Ovary (tissue), 3 donors: ENCODE data around the gene CFAP65.

Experiments
- EP300 ChIP-seq: sonication (generic); formaldehyde crosslinking; IDR thresholded peaks from one replicate; pipeline ENCODE4 v1.6.1; 2017; ENCODE audit warnings: antibody characterized with exemption
- POLR2A ChIP-seq: fragments of 450-650 bp; IDR thresholded peaks from one replicate; pipeline ENCODE4 v1.6.1; 2017; ENCODE audit warnings: antibody characterized with exemption, mild to moderate bottlenecking, moderate library complexity
- TF ChIP-seq, protein P1 (sequence below), 3 donors: fragments of 450-650 bp in 2 of 3; fragments of 200-600 bp in 1 of 3; IDR thresholded peaks; one replicate each; pipeline versions ENCODE4 v1.5.1 to v1.8.0; 2016 to 2022; ENCODE audit warnings: antibody characterized with exemption in 3 of 3, mild to moderate bottlenecking in 1 of 3
- donor health status: DM: no; HTN: no; CAD: no.

DNA sequence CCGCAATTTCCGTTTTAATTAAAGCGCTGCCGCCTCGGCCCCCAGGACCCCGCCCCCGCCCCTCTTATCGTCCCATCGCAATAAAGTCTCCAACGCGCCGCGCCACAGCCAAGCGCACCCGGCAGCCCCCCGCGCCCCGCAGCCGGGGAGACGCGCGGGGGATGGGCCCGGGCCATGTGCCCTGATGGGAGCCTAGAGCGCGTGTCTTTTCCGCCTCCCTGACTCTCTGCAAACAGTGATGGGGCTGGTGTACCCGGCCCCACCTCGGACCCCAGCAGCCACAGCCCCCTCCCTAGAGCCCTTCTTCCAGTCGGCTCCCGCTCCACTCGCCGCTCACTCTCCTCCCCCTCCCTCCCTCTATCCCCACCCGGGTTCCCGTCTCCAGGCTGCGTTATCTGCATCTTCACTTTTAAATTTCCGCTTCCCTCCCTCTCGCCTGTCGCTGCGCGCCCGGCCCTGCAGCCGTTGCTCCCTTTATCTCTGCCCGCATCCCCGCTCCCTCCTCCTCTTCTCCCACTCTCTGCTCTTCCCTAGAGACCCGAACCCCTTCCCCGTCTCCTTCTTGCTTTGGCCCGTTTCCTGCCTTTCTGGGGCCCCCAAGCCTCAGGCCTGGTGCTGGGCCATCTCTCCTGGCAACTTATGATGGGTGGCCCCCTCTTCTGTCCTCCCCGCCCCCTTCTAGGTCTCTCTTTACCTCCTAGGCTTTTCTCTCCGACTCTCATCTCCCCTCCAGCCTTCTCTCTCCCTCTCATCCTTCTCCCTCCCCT is 55.8 kb downstream of the CFAP65 start:
- TF ChIP-seq EP300 = no peak
- TF ChIP-seq, protein P1, sequence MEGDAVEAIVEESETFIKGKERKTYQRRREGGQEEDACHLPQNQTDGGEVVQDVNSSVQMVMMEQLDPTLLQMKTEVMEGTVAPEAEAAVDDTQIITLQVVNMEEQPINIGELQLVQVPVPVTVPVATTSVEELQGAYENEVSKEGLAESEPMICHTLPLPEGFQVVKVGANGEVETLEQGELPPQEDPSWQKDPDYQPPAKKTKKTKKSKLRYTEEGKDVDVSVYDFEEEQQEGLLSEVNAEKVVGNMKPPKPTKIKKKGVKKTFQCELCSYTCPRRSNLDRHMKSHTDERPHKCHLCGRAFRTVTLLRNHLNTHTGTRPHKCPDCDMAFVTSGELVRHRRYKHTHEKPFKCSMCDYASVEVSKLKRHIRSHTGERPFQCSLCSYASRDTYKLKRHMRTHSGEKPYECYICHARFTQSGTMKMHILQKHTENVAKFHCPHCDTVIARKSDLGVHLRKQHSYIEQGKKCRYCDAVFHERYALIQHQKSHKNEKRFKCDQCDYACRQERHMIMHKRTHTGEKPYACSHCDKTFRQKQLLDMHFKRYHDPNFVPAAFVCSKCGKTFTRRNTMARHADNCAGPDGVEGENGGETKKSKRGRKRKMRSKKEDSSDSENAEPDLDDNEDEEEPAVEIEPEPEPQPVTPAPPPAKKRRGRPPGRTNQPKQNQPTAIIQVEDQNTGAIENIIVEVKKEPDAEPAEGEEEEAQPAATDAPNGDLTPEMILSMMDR (IDR thresholded peaks at IDR 0.05) = no peak
- TF ChIP-seq POLR2A = no peak
